T-helper 22 cell (primary cell): ENCODE measurements around the gene VAV1.

Experiments used
- DNase-seq: peaks from one replicate; pipeline ENCODE4 v3.0.0-alpha.2; 2020; ENCODE audit warnings: low read depth

VAV1 gene, protein sequence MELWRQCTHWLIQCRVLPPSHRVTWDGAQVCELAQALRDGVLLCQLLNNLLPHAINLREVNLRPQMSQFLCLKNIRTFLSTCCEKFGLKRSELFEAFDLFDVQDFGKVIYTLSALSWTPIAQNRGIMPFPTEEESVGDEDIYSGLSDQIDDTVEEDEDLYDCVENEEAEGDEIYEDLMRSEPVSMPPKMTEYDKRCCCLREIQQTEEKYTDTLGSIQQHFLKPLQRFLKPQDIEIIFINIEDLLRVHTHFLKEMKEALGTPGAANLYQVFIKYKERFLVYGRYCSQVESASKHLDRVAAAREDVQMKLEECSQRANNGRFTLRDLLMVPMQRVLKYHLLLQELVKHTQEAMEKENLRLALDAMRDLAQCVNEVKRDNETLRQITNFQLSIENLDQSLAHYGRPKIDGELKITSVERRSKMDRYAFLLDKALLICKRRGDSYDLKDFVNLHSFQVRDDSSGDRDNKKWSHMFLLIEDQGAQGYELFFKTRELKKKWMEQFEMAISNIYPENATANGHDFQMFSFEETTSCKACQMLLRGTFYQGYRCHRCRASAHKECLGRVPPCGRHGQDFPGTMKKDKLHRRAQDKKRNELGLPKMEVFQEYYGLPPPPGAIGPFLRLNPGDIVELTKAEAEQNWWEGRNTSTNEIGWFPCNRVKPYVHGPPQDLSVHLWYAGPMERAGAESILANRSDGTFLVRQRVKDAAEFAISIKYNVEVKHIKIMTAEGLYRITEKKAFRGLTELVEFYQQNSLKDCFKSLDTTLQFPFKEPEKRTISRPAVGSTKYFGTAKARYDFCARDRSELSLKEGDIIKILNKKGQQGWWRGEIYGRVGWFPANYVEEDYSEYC

DNA sequence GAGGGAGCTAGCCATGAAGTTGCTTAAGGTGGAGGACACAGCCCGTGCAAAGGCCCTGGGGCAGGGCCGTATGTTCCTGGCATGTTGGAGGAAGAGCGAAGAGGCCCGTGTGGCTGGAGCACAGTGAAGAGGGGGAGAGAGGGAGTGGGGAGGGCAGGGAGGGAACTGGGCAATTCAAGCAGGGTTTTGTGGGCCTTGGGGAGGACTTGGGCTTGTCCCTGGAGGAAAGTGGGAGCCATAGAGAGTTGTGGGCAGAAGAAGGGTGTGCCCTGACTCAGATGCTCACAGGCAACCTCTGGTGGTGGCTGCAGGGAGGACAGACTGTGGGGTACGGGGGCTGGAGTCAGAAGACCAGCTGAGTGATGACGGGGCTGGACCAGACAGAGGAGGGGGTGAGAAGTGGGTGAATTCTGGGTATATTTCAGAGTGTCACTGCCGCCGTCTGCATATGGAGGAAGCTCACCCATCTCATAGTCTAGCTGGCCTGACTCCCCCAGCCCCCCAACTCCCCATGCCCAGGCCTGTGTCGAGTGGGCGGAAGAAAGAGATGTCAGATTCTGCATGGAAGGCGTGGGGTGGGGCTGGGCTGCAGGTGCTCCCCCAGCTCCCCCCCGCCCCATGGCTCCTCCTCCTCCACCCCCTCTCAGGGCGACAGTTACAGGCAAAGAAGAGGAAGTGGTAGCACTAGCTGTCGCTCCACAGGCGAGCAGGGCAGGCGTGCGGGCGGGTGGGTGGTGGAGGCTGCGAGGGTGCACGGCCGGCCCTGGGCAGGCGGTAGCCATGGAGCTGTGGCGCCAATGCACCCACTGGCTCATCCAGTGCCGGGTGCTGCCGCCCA, at the start of gene VAV1:
VAV1 (plus strand) TSS at position 681 of the 838 bp plus-strand sequence; CDS start at position 781, 100 bp downstream.
- DNase-seq = peak; percentile 77

DNA sequence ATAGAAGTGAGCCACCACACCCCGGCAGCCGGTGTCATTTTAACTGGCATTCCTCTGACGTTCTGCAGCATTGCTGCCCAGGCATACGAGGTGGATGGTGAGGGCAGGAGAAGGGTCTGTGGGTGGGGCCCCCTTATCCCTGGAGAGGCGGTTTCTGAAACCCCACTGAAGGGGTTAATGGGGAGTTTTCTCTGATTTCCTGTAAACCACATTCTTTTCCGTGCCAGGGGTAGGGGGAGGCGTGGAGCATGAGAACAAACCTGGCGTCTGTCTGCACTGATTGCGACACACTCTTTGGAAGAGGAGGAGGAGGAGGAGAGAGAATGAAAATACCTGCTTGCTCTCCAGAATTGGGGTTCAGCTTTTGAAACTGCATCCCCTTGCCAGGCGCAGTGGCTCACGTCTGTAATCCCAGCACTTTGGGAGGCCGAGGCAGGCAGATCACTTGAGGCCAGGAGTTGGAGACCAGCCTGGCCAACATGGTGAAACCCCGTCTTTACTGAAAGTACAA, 49.3 kb upstream of the VAV1 start:
- no peak for DNase-seq

DNA sequence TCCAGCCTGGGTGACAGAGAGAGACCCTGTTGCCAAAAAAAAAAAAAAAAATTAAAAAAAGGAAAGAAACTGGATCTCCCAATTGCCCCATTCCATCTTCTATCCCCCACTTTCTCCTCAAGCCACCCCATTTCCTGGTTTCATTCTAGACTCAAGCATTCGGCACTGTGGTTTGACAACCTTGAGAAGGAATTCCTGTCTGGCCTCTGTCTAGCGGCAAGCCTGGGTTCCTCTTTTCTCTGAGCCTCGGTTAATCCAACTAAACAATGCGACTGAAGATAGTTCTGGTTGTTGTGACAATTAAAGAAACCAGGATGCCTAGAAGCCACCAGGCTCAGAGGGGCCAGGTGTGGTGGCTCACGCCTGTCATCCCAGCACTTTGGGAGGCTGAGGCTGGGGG, 48.8 kb upstream of the VAV1 start:
- no peak for DNase-seq

DNA sequence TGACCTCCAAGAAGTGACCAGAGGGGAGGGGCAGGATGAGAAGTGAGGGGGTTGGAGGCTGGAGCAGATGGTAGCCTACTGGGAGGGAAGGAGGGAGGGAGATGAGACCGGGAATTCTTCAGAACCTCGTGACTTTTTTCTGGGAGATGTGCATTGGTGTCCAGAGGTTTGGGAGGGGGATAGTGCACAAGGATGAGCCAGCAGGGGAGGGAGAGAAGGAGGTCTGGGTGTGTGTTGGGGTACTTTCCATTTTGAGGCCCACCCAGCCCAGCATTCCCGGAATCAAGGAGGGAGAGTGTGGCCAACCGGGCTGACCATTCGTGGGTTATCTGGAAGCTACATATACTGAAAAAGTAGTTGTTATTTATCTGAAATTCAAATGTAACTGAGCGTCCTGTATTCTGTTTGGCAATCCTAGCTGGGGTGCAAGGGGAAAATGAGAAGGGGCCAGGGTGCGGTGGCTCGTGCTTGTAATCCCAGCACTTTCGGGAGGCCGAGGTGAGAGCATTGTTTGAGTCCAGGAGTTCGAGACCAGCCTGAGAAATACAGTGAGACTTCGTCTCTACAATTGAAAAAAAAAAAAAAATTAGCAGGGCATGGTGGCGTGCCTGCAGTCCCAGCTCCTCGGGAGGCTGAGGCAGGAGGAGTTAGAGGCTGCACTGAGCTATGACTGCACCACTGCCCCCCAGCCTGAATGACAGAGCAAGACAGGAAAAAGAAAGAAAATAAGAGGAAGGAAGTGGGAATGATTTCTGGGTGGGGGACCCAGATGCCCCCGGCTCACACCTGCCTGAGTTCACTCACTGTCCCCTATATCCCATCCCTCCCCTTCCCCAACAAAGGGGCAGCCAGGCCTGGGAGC, 47.6 kb upstream of the VAV1 start:
- DNase-seq = no peak

DNA sequence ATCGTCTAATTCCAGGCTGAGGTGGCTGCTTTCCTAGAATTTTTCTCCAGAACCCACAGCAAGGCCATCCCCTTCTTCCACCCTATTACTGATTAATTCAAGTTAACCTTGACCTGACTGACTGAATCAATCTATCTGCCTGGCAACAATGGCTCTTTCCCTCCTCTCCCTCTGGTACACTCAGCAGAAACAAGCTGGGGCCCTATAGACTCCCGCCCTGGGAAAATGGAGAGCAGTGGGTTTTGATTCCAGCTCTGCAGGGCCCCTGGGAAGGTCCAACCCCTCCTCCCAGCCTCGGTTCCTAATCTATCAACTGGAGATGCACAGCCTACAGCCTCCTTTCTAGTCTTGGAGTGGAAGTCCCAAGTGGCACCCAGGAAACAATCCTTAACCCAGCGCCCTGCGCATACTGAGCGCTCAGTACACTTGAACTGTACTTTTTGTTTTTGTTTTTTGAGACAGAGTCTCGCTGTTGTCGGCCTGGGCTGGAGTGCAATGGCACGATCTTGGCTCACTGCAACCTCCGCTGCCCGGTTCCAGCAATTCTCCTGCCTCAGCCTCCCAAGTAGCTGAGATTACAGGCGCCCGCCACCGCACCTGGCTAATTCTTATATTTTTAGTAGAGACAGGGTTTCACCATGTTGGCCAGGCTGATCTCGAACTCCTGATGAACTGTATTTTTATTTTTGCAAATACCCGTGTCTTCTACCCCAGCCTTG, 46.8 kb upstream of the VAV1 start:
- no peak for DNase-seq

DNA sequence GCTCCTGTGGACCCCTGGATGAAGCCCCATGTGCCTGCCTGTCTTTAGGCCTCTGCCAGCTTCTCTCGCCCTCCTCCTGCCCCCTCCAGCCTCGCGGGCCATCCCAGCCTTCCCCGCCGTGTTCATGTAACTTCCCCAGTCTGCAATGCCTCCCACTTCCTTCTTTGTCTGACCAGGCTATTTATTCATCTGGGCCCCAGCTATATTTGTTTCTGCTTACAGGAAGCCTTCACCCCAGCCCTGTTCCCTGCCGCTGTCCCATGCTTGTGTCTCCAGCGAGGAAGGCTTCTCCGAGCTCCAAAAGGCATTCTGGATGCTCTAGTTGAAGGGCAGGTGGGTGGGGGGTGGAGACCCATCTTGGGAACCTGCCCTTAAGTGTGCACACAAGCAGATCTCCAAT, 44.2 kb upstream of the VAV1 start:
- no peak for DNase-seq

DNA sequence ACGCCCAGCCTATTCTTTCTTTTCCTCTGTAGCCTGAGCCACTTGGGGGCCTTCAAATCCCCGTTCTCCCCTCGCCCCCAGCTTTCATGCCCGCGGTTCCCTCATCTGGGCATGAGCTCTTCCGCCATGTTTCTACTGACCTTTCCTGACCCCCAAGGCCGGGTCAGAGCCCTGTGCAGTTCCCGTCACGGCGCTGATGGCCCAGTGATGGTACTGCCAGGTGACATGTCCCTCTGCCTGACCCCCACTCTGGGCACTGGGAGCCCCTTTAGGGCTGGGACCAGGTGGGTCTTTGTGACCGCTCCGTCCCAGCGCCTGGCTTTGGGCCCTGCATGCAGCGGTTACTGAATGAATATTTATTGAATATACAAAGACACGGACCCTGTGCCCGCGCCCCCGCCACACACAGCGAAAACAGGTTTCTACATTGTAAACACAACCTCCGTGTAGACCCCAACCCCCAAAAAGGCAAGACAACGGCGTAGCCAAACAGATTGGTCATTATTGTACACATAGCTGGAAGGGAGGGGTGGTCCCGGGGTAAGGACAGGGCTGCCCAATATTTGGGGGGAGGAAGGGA, 42.8 kb upstream of the VAV1 start:
- DNase-seq = no peak

DNA sequence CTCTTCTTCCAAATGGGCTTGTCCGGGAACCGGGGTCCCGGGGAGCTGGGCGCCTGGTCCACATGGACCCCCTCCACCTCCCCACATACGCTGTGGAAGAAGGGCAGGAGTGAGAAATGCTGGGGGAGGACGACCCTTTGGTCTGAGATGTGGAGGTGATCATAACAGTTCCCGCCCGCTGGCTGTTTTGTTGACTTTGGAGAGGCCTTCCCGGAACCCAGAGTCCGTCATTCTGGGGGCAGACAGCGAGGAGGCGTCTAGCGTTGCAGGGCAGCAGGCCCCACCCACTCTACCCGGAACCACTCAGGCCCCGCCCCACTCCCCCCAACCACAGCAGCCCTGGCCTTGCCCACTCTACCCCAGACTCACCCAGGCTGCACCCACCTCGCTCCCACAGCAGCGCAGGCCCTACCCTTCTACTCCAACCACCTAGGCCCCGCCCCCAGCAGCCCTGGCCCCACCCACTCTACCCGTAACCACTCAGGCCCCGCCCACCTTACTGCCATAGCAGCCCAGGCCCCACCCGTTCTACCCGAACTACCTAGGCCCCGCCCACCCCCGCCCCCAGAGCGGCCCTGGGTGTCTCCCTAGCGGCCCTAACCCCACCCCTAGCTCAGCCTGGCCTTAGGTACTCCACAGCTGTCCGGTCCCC, 42.2 kb upstream of the VAV1 start:
- no peak for DNase-seq

DNA sequence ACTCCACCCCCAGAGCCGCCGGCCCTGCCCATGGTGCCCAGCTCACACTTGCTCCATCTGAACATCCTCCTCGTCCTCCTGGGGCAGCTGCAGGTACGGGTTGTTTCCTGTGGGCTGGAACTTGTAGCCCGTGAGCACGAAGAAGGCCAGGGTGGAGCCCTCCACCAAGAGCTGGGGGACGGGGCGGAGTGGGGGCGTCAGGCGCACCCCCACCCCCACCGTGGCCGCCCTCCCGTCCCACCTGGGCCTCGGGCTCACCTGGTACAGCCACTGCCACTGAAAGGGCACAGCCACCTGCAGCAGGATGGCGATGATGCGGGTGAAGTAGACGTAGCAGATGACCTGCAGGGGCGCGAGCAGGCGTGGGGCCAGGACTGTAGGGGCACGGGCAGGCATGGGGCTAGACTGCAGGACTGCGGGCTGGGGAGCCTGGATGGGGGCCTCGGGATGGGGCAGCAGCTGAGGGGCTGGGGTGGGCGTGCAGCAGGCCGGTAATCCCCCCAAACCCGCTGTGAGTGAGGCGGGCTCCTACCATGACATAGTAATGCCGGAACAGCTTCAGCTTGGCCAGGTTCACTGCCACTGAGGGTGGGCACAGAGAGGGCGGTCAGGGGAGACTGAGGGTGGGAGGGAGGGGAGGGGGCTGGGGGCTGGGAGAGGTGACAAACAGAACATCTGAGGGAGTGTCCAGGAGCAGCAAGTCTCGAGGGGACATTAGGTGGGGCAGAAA, 41.4 kb upstream of the VAV1 start:
- DNase-seq = no peak

DNA sequence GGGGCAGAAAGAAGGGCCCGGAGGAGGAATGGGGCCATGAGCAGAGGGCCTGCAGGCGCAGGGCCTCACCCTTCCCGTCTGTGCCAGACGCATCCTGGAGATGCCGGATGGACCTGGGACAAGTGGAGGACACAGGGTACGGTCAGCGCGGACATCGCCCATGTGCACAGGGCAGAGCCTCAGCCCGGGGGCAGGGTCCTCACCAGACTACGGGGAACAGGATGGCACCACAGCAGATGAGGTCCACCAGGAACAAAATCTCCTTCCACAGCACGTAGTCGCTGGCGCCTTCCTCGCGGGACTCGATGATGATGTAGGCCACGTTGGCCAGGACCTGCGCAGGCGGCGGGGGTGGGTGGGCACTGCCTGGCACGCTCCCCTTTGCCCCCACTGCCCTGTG, 40.7 kb upstream of the VAV1 start:
- DNase-seq = no peak

DNA sequence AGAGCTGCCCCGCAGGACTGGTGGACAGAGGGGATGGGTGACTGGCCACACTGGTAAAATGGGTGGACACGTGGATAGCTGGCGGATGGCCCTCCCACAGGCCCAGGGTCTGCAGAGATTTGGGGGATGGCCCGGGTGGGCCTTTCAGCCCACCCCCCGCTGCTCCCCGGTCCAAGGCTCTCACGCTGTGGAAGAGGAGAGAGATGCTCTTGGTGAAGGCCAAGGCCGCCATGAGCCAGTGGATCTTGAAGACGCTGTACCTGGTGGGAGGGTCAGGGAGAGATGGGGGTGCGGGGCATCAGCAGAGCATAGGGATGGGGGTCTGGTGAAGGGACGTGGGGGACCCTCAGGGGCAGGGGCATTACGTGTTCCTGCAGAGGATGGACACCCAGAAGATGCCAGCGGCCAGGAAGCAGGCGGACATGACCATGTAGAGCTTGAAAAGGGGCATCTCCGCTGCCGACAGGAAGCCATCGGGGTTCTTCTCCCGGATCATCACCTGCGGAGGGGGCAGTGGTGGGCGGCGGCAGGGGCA, 39.6 kb upstream of the VAV1 start:
- DNase-seq = no peak

DNA sequence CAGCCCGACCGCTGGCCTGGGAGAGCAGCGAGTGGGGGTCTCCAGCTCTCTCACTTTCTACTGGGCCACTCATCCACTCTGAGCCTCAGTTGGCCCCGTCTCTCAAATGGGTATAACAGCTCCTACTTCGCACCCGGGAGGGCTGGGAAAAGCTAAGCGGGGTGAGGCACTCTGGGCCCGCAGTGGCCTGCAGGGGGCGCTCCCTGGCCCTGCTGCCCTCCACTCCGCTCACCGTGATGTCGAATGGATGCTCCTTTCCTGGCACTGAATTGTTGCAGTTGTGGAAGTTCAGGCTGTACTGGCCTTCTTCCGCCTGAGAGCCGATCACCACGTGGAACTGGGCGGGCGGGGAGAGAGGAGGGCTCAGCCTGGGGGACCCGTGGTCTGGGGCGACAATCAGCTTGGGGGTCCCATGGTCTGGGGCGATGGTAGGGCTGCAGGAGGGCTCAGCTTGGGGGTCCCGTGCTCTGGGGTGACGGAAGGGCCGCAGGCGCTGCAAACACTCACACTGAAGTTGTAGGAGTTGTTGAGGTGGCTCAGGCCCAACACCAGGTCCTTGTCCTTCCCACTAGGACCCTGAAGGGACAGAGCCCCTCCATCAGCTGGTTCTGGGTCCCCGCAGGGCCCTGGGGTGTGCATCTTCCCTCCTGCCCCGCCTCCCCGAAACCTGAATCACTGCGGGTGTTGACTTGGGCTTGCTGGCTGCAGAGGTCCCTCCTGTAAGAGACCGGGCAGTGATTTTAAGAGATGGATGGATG, 39.0 kb upstream of the VAV1 start:
- no peak for DNase-seq

DNA sequence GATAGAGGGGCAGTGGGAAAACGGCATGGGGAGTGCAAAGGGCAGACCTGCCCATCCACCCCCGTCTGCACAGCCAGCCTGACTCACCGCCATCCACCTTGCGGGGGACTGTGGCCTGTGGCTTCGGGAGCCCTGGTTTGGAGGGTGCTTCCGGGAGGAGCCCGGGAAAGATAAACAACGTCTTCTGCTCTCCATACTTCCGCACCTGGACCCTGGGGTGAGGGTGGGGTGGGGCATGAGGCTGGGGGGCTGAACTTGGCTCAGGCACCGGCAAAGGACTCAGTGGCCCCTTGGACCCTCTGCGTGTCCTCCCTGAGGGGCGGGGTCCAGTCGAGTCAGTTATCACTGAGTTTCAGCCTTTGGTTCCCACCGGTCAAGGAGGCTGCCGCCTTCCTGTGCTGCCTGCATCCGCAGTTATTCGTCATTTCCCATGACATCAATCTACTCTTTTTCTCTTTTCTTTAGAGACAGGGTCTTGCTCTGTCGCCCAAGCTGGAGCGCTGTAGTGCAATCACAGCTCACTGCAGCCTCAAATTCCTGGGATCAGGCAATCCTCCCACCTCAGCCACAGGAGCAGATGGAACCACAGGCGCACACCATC, 38.3 kb upstream of the VAV1 start:
- DNase-seq = no peak

DNA sequence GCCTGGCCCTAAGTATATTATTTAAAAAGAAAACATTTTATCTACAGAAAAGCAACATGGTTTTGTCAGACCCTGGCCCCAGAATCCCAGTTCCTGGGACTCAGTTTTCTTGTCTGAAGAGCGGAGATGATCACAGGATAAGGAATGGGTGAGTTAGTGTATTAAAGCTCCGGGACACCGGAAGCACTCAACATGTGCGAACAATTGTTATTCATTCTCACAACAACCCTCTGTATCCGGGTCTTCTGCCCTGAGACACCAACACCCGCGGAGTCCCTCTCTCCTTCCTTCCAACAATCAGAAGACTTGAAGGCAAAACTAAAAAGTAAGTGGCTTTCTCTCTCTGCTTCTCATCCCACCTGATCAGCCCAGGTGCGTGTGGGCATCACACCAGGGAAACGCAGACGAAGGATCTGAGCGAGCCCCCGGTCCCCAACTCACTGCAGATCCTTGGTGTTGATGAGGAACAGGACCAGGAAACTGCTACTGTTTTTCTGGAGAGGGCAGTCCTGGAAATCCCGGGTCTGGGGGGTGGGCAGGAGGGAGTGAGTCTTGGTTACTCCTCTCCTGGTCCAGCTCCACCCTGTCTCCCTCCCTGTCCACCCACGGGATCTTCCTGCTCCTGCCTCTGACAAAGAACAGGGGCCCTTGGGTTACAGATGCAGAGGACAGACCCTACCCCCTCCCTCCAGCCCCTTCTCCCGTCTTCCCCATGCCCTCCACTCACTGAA, 37.2 kb upstream of the VAV1 start:
- DNase-seq = no peak

DNA sequence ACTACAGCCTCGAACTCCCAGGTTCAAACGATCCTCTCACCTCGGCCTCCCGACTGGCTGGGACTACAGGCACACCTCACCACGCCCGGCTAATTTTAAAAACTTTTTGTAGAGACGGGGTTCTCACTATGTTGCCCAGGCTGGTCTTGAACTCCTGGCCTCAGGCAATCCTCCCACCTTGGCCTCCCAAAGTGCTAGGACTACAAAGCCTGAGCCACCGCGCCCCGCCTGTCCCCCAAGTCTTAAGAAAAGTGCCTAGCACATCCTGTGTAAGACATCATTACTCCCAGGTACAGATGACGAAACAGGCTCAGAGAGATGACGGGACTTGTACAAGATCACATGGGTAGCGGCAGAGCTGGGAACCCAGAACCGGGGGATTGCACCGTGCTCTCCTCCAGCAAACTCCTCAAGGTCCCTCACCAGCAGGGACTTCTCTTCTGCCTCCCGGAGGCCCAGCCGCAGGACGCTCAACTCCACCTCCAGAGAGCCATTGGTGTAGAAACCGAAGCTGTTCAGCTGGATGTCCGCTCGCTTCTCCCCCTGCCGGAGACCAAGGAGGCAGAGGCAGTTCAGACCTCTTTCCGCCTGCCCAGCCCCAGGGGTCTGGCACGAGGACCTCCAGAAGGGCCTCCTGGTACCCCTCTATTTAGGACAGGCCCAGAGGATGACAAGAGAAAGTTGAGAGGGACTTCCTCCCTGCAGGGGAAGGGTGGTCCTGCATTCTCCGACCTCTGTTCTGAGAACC, 36.2 kb upstream of the VAV1 start:
- DNase-seq = peak; percentile 47

DNA sequence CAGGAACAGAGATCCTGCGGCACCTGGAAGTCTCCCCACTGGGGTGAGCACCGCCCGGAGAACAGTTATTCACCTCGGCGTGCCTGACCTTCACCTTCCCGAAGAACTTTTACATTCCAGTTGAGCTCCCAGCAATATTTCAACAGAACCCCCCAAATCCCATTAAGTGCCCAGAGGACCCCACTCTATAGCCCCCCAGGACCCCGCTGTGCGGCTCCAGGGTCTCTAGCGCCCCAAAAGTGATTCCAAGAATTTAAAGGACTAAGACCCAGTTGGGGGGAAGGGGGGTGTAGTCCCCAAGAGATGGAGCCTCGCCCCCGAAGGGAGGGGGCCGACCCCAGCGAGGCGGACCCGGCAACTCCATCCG, 35.6 kb upstream of the VAV1 start:
- DNase-seq = no peak
